ENCODE results near the gene LAMA1.

The LAMA1 gene

GRCh38 chr18:7112936-7113335 lies 4.7 kb downstream of the LAMA1 start:
- no peak for DNase-seq (ENCODE audit: low read depth)

DNA sequence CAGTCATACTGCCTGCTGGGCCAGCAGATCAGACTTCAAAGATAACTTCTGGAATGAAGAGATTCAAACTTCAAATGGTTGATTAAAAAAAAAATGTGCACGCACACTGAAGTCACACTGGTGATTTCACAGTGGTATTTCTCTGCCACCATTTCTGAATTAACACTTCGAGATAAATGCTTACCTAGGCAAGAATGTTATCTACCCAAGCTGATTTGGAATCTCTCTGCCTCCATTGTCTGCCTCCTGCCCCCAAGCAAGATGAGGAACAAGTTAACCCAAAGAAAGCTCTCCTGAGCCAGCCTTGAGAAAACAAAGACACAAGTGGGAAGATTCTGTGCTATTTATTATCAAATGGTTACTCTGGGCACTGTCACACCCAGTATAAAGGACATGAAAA lies 6.5 kb downstream of the LAMA1 start:
- no peak for DNase-seq (ENCODE audit: low read depth)

GRCh38 chr18:7105943-7106342 lies 11.7 kb downstream of the LAMA1 start:
- no peak for DNase-seq (ENCODE audit: low read depth)

- DNase-seq (ENCODE audit: low read depth), result no peak
These were observed 12.3 kb downstream of the LAMA1 start for GRCh38 chr18:7105268-7105667.

GRCh38 chr18:7104649-7105048 lies 12.9 kb downstream of the LAMA1 start:
- no peak for DNase-seq (ENCODE audit: low read depth)

DNA sequence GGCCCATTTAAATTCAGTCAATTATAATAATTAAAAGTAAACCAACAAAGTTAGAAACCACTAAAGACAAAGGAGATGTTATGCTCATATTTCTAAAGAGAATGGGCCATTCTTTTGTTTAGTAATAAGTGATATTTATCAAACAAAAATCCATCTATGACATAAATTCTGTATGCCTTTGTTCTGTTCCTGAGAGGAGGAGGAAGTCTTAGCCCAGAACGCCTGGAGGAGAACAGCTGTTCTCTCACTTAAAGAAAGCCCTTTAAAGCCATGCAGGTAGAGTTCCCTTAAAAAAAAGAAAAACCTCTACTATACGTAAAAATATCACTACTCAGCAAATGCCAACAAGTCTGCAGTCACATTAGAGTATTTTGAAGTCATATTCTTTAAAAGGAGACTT lies 15.5 kb downstream of the LAMA1 start:
- no peak for DNase-seq (ENCODE audit: low read depth)

GRCh38 chr18:7096838-7097237 lies 20.8 kb downstream of the LAMA1 start:
- no peak for DNase-seq (ENCODE audit: low read depth)

GRCh38 chr18:7094427-7094826 lies 23.2 kb downstream of the LAMA1 start:
- no peak for DNase-seq (ENCODE audit: low read depth)

DNA sequence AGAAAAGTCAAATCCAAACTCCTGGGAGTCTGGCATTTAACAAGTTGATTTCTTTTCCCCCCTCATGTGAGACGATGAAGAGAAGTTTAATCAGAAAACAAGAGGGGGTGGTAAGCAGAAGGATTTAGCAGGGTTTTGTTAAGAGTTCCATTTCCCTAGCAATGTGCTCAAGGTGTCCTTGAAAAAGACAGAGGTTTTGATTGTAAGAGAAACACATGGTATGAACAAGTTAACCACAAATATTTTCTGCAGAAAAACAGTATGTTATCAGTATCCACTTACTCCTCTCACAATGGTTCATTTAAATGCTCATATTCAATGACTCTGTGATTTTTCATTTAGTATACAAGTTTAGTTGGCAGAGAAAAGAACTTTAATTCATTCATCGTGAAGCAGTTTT lies 26.8 kb downstream of the LAMA1 start:
- no peak for DNase-seq (ENCODE audit: low read depth)

DNA sequence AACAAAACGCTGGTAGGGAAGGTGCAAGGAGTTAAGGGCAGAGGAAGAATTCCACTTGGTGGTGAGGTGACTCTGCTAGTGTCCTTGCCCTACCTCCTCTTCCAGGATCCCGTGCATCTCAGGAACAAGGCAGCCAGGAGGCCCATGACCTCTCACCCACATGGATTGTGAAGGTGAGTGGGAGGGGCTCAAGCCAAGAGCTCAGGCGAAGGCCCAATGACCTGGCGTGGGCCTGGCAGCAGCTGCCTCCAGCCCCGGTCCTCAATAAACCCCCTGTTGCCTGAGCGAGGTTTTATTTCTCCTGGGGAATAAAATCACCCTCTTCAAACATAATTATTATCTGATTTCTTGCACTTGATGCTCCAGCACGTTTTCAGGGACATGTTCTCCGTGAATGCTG lies 28.2 kb downstream of the LAMA1 start:
- DNase-seq (ENCODE audit: low read depth), result no peak

DNA sequence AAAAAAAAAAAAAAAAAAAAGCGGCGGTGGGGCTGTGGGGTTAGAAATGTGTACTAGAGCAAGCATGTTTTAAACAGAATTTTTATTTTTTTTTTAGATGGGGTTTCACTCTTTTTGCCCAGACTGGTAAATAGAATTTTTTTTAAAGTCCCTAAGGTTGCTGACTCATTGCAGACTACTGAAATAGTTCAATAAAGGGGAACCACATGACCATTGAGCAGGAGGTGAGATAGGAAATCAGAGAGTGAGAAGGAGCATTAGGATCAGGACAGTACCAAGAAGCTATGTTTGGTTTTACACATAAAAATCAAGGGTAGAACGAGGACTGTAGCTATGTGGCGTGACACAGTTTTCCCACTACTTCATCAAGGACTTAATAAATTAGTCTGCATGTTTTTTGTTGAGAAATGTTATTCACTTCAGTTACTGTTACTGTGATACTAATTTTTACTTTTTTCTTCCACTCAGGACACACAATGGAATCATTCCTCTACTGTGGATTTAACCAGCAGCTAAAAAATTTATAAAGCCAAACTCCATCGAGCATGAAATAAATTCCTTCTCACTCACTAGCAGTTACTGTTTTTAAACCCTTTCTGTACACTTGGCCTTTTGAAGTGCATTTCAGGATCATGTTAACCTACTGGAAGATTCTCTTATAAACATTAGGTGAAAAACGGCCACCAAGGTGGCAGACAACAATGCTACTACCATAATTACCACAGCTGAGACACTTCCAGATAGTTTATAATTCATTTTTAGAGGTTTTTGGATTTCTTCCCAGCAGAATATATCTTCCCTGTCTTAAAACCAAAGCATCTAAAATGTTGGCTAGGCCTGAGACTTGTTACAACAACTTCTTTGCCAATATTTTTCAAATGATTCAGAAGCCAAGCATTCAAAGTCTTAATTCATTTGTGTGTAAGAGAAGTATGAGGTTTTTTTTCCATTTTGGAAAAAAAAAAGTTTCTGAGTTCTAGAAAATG lies 33.2 kb downstream of the LAMA1 start:
- DNase-seq (ENCODE audit: low read depth), result no peak

DNA sequence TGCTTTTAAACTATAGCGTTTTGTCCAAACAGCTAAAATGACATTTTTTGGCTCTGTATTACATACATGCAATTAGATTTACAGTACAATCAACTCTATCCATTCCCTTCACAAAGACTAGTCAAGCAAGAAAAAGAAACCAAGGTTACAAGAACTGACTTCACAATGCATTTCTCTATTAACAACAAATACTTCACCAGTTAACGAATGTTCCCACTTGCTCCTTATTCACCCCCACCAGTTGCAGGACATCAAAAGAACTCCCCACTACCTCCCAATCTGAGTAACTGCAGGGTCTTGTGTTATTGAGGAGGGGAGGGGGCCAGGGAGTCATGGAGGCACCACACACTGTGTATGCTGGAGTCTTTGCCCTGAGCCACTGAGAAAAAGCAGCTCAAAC lies 34.9 kb downstream of the LAMA1 start:
- no peak for DNase-seq (ENCODE audit: low read depth)

GRCh38 chr18:7079231-7079630 lies 38.4 kb downstream of the LAMA1 start:
- no peak for DNase-seq (ENCODE audit: low read depth)

DNA sequence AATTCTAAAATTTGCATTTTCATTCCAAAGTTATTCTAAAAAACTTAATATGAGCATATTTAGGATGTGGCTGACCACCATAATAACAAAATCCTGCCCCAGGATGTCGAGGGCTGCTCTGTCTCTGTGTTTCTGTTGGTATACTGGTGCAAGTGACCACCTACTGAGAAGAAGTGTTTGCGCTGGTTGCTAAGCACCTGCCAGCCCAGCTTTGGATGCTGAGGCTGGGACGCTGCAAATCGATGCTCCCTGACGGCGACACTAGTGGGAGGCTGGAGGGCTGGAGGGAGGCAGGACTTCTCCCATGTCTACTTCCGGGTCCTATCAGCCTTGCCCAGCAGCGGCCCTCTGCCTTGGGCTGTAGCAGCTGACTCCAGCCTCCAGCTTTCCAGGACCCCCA lies 45.0 kb downstream of the LAMA1 start:
- no peak for DNase-seq (ENCODE audit: low read depth)

- DNase-seq (ENCODE audit: low read depth), result no peak
These were observed 46.0 kb downstream of the LAMA1 start for GRCh38 chr18:7071600-7071999.

DNA sequence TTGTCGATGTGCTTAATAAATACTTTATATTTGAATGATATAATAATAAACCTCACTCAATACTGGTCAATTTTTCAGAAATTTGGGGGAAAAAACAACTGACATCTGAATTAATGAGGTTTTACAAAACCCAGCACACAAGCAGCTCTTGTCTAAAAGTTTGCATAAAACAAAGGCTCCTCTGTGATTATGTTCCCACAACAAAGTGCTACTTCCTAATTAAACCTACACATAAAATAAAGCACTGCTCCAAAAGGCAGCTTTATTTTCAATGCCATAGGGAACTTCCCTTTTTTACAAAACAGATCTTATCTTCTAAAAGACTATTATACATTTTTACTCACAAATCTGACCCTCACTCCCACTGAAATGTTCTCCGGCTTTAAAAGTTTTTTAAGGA lies 47.1 kb downstream of the LAMA1 start:
- no peak for DNase-seq (ENCODE audit: low read depth)

DNA sequence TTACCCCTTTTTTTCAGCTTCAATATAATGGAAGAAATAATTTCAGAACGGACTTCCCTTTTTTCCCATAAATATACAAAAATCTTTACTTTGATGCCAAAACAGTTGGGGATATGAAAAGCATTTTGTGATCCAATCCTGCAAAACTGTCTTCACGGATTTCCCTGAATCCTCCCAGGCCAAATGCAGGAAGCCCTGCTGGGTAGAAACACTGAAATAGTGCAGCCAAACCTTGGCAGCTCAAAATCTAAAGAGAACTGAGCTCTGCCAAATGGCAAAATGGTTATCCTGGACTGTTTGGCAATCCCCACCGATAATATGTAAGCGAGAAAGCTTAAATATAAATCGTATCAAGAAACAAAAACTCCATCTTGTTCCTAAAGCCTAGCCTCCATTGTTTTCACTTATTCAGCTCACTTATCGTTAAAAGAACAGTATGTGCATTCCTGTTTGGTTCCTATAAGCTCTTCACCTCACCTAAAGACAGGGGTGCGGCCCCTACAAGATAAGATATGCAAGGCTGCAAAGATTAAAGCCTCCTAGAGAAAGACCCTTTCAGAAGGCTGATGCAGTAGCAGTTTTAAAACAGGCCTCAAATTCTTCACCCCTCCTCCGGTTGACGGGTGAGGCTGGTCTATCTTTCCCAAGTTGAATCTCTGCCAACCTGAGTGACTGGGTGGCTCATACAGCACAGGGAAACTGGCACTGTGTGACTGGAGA lies 48.6 kb downstream of the LAMA1 start:
- no peak for DNase-seq (ENCODE audit: low read depth)

- DNase-seq (ENCODE audit: low read depth), result no peak
These were observed 50.5 kb downstream of the LAMA1 start for GRCh38 chr18:7066965-7067555.

GRCh38 chr18:7065736-7066135 lies 51.9 kb downstream of the LAMA1 start:
- DNase-seq (ENCODE audit: low read depth), result no peak

GRCh38 chr18:7064346-7064745 lies 53.3 kb downstream of the LAMA1 start:
- no peak for DNase-seq (ENCODE audit: low read depth)

- DNase-seq (ENCODE audit: low read depth), result no peak
These were observed 54.8 kb downstream of the LAMA1 start for GRCh38 chr18:7062811-7063210.

DNA sequence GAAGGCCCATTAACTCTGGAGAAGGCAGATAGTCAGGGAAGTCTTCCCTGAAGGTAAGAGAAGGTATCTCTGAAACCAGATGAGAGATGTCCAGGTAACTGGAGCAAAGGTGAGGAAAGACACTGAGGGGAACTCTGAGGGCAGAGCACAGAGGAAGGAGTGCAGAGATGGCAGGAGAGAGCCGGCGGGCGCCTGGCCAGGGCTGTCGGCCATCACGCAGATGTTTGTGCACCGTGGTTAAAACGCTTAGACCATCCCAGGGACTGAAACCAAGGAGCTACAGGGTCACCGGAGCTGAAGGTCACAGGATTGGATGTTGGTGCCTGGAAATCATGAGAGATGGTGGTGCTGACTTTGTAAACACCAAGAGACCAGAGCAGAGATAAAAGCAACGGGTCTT lies 55.4 kb downstream of the LAMA1 start:
- no peak for DNase-seq (ENCODE audit: low read depth)

- no peak for DNase-seq (ENCODE audit: low read depth)
These were observed 58.3 kb downstream of the LAMA1 start for GRCh38 chr18:7059276-7059675.
